GM19372 (cell line): ENCODE data around the gene PRTFDC1.

Experiments used
- ATAC-seq: cut with Tn5 transposase; IDR thresholded peaks from one replicate; pipeline ENCODE4 v1.9.1; 2021; ENCODE audit warnings: mild to moderate bottlenecking, low read depth, moderate library complexity; ENCODE audit not compliant: unreplicated experiment

The PRTFDC1 gene

GRCh38 chr10:24882047-24882698 lies 70.2 kb downstream of the PRTFDC1 start:
- ATAC-seq: peak; percentile 58

DNA sequence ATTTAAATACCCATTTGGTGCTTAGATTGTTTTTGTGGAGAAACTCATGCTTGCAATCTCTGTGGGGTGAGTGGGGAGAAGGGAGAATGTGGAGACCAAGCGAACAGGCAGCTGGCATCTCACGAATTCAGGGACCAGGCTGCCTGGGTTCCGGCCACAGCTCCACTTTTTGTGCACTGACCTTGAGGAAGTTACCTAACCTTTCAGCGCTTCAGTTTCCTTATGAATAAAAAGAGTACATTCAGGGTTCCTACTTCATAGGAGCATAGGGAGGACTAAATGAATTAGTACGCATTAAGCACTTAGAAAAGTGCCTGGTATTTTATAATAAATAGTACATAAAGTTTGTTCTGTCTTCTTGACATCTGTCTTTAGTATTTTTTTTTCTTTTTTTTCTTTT lies 72.5 kb downstream of the PRTFDC1 start:
- ATAC-seq: no peak

- no peak for ATAC-seq
These were observed 78.3 kb downstream of the PRTFDC1 start for GRCh38 chr10:24874133-24874532.

- no peak for ATAC-seq
These were observed 79.1 kb downstream of the PRTFDC1 start for GRCh38 chr10:24873281-24873683.

DNA sequence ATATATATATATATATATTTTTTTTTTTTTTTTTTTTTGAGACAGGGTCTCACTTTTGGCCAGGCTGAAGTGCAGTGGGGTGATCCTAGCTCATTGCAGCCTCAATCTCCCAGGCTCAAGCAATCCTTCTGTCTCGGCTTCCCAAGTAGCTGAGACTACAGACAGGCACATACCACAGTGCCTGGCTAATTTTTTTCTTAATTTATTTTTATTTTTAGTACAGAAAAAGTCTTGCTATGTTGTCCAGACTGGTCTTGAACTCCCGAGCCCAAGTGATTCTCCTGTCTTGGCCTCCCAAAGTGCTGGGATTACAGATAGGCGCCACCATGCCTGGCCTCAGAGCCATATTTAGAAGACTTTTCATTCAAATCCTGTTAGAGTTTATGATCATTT lies 79.6 kb downstream of the PRTFDC1 start:
- ATAC-seq: no peak

GRCh38 chr10:24872049-24872789 lies 80.2 kb downstream of the PRTFDC1 start:
- no peak for ATAC-seq

DNA sequence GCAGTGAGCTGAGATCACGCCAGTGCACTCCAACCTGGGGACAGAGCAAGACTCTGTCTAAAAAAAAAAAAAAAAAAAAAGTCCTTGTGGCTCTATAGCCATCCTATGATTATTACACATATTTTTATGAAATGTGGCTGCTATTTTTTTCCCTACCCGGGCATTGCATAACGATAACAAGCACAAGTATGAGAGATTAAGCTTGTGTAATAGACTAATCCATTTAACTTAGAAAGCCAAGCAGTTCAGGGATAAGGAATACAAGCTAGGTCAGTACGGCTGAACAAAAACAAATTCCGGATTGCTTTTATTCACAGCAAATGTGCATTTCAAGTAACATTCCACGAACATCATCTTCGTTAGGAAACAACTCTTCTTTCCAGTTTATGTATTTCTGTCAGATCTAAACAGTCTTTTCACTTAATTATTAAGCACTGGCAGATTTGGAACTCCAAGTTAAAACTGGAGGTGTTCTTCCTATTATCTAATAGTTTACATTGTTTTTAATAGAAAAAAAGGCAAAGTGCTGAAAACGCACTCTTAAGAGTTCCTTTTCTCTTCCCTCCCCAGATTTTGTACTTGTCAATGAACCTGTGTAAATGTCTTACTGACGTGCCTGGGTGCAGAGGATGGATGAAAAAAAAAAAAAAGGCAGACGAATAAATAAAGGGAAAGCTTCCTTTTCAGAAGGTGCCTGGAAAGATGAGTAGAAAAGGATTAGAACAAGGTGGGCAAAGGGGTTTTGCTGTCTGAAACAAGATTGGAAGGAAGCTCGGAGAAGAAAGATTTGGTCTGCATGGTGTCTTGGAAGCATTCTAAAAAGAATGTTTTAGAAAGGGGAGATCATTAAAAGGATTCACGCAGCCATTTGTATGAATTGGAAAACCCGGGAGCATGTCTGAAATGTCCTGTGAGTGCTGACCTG lies 81.1 kb downstream of the PRTFDC1 start:
- no peak for ATAC-seq

DNA sequence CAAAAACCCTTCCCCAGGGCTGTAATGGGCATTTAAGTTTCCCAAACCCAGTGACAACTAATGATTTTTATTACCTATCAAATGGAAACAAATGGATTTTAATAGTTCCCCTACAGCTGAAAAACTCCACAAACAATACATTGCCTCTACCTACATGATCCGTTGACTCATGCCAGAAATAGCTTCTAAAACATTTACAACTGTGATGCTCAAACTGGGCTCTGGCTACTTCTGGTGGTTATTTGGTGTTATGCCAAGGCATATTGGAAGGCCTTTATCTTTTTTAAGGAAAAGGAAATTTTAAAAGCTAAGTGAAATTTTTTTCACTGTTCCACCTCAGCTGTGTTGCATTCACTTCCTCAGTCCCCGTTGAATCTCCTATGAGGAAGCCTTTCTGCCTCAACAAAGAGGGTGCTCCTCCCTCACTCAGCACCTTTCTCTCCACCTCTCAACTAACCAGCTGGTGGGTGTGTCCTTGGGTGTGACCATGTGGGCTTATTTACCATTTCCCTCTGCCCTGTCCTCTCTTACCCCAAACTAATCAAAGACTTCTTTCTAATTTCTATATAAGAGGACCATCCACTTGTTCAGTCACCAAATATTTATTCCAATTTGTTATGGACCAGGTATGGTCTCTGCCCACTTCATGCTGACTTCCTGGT lies 82.9 kb downstream of the PRTFDC1 start:
- no peak for ATAC-seq

DNA sequence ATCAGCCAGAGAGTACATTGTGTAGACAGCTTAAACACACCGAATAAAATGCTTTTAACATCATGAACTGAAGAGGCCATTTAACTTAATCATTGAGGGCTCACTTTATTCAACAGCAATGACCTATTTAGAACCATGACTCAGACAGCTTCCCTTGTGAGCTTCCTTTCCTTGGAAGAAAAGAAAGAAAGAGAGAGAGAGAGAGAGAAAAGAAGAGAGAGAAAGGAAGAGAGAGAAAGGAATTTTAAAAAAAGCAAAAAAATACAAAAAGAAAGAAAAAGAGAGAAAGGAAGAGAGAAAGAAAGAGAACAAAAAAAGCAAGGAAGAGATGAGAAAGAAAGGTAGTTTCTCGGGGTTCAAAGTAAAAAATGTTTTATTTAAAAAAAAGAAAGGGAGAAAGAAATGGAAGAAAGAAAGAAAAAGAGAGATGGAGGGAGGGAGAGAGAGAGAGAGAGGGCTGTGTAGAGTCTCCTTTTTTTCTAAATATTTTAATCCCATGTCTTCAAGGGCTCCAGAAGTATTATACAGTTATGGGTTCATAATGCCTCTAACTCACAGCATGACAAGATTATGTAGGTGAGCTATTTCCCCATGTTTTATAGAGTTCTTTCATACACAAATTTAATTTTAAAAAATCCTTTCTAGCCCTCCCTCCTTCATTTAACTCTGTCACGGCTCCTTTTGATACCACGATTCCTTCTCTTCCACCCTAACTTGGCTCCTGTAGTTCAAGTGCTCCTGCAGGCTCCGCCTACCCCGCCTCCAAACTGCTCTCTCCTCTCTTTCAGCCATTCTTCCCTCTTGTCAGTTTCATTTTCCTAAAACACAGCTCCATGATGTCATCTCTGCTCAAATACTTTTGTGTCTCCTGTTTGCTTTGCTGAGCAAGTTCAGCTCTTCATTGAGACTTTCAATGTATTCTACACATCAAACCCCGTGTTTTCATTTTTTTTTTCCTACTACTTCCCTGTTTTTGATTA lies 85.5 kb downstream of the PRTFDC1 start:
- no peak for ATAC-seq

DNA sequence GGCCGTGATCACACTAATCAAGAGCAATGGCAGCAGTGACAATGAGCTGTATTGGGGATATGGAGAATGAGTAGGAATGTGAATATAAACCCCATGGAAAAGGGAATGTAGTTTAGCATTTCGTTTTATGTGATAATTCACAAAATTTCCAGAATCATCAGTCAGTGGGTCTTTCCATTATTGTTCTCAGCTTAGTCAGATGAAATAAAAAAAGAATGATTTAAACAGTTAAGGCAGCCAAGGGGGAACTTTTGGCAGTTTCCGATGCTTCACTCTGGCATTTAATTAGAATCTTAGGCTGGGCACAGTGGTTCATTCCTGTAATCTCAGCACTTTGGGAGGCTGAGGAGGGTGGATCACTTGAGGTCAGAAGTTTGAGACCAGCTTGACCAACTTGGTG lies 86.6 kb downstream of the PRTFDC1 start:
- no peak for ATAC-seq

DNA sequence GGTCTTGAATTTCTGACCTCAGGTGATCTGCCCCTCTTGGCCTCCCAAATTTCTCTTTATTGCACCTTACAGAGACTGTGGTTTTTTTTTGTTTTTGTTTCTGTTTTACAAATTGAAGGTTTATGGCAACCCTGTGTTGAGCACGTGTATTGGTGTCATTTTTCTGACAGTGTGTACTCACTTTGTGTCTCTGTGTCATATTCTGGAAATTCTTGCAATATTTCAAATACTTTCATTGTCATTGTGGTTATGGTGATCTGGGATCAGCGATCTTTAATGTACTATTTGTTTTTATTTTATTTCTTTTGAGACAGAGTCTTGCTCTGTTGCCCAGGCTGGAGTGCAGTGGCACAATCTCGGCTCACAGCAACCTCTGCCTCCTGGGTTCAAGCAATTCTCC lies 89.8 kb downstream of the PRTFDC1 start:
- ATAC-seq: no peak

GRCh38 chr10:24858288-24859270 lies 93.8 kb downstream of the PRTFDC1 start:
- ATAC-seq: no peak

DNA sequence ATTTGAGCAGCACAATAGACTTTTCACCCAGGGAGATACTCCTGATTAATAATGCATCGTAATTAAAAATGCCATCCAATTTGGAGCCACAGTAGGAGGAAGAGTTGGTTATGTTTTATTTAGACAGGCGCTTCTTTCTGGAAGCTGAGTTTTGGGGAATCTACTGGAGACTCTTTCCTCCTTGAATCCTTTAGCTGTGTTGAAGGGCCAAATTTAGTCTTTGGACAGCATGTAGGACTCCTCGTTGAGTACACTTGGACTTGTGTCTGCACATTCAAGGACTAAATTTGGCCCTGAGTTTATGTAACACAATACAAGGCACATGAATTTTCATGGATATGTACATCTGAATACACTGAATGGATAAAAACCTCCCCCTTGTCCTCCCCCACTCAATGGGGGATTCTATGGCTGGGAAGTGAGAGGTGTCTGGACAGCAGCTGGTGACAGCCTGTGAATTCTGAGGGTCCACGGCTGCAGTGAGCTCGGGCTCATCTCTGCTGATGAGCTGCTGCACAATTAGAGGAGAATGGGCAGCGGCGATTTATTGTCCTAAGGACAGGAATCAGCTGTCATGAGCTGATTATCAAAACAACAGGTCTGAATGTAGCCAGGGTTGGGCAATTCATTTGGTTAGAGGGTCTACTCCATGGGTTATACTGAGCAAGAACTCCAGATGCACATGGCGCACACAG lies 95.2 kb downstream of the PRTFDC1 start:
- no peak for ATAC-seq

DNA sequence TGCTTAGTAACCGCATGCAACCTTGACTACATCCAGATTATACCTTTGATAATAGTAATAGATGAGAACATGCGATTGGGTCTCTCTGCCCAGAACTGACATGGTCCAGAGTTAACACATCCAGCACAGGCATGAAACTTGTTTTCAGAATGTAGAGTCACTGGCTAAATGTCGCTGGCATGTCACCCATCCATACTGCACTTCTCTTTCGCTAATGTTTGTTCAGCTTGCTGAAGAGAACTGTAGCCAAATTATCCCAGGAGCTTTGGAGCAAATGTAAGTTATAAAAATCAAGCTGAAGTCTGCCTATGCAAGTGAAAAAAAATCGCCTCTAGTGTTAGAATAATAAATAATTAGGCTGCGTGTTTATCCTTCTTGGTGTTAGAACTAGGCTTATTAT lies 98.2 kb downstream of the PRTFDC1 start:
- ATAC-seq: no peak

- ATAC-seq: no peak
These were observed 98.7 kb downstream of the PRTFDC1 start for GRCh38 chr10:24853661-24854060.

DNA sequence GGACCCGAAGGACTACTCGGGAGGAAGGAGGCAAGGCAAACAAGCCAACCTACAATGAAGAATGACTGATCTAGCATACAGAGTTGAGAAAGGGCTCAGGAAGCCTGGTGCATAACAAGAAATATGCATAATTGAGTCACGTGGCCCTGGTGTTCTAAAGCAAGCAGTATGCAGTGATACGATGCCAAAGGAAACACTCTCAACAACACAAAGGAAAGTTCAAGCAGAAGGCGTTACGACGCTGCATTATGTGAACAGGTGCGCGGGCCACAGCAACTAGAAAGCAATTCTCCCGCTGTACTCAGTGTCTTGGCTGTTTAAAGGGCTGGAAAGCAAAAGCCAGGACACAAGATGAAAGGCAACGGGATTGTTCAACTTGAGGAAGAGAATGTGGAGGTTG lies 100.8 kb downstream of the PRTFDC1 start:
- ATAC-seq: no peak

DNA sequence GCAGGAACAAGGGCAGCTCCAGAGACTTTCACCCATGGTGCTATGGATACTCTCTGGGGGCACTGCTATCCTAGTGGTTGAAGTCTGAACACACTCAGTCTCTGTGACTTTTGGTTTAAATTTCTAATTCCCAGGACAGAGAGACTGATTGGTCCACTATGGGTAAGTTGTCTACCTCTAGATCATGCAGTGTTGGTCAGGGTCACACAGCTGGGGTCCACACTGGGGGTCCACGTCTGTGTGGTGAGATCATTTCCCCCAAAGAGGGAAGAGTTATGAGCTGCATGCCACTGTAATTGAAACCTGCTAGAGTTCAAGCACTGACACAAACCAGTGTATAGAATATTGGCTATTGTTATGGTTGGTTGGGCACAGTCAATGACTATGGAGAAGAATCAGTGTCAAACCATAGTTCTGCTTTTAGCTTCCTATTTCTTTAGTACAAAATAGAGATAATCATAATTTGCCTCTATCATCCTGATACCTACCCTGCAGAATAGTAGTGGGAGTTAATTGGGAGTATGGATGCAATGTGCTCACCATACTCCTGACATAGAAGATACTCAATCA lies 101.6 kb downstream of the PRTFDC1 start:
- no peak for ATAC-seq
